Posterior vena cava (tissue), 2 donors: Measurements from ENCODE around the gene PLCB2. TPM values are rescaled to one million over a fixed set of nuclear protein-coding genes. Genes with fewer than 3 reads are reported as not detected.

Source experiments
- DNase-seq: peaks from one replicate; pipeline ENCODE4 v3.0.0-alpha.2; 2020; ENCODE audit warnings: low spot score
- intact Hi-C, 2 donors: fragments of 100-400 bp; cut with DNase I; formaldehyde crosslinking; loops; one replicate each; pipeline versions ENCODE4 v1.14.1 to v1.14.2; 2022 to 2023
- long read RNA-seq, 2 donors: library from polyadenylated mRNA; unstranded; transcript quantifications; one replicate each; pipeline ENCODE4 v2.0.0, GENCODE V29; 2020 to 2021
- total RNA-seq, 2 donors: library from RNA; stranded (reverse); fragmentation: NEBNext Ultra II Directional; extraction: Animal tissue kit (Norgen Biotek cat#: 25700); gene quantifications; one replicate each; pipeline ENCODE4 v1.2.1, GENCODE V29; 2021
- donor health status: DM: yes; HTN: yes; CAD: no.
- donor health status: DM: yes; HTN: yes; CAD: no.

PLCB2 gene
- 10 to 100 TPM; 20.8 to 29.0 TPM for total RNA-seq
- long read RNA-seq, donor 1, full-length matches to known transcripts = 2 of 6 reads
- long read RNA-seq, donor 1, partial matches to known transcripts = 3 of 6 reads
- long read RNA-seq, donor 1, other reads (novel, unspliced or antisense) = 1 of 6 reads
- long read RNA-seq, donor 2 = 0 reads

DNA sequence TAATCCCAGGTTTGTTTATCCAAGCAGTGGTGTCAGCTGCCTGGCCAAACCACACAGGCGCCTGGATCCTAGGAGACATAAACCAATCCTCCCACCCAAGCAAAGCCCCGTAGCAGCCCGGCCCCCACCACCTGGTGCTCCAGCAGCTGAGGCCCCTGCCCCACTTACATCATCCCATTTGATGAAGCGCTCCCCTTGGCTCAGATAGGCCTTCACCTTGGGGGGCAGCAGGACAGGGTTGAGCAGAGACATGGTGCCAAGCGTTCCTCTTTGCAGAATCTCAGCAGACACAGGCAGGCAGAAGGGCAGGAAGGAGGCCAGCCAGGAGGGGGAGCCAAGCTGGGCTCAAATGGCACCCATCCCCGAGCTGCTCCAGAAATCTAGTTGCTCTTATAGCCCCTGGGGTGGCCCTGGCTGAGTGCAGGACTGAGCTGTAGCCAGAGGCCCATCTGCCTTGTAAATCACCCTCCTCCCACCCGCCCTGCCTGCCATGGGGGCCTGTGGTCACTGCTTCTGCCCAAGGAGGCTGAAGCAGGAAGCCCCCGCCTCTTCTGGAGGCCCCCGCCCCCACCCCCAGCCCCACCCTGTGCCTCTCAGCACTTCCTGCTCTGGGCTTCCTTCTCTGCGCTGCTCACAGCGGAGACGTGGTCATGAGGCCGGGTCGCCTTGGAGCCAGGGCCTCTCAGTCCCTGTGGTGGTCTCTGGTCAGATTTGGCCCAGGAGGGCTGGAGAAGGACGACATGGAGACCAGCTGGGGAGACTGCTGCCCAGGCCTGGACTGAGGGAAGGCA, at the start of gene PLCB2:
PLCB2 (minus strand) TSS at position 515 of the 791 bp plus-strand sequence; CDS start at position 252, 263 bp downstream.
- intact Hi-C loops = no loop called here
- DNase-seq = peak; percentile 84

GRCh38 chr15:40357246-40357645, 49.5 kb upstream of the PLCB2 start:
- intact Hi-C loops = no loop called here
- no peak for DNase-seq

- DNase-seq = no peak
- intact Hi-C loops = no loop called here
Measured at GRCh38 chr15:40355976-40356585, 48.3 kb upstream of the PLCB2 start.

DNA sequence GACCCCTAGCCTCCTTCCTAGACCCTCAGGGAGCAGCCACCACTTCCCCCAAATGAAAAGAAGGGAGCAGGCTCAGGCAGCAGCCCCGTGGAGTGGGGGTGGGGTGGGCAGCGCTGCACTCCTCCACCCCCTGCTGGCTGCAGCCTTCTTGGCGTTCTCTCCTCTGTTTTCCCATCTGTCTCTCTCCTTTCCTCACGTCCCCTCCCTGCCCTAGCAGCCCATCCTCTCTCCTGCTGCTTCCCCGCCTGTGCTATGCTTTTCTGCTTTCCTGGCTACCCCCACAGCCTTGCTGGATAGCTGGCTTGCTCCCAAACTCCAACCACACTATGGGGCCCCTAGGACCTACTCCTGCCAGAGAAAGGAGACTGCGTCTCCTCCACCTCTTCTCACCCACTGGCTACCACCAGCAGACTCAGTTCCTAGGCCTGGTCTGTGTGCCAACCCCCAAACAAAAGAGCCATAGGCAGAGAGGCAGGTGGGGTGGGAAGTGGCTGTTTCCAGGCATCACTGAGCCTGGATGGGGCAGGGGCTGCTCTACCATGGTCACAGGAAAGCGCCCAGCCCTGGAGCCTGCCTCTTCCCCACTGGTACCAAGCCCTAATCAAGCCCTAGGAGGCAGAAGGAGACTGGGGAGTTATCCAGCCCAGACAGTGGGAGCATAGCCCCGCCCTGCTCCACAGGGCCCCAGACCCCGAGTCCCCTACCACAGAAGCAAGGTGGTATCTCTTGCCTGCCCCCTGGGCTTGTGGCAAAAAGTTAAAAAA, 46.9 kb upstream of the PLCB2 start:
- intact Hi-C loops = no loop called here
- DNase-seq = no peak

DNA sequence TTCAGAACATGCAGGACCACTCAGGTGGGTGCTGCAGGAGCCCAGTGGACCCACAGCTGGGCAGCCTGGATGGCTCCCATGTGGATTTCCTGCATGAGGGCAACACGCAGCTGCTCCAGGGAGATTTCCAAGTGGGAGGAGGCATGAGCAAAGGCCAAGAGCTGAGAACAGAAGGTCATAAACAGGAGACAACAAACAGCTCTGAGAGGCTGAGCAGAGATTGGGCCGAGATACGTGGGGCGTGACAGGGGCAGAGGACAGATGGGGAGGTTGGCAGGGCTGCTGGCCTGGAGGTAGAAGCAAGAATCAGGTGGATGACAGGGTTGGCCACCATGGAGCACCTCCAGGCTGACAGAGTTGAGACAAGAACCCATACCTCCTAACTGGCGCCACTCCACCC, 46.0 kb upstream of the PLCB2 start:
- DNase-seq = no peak
- intact Hi-C loops = no loop called here

DNA sequence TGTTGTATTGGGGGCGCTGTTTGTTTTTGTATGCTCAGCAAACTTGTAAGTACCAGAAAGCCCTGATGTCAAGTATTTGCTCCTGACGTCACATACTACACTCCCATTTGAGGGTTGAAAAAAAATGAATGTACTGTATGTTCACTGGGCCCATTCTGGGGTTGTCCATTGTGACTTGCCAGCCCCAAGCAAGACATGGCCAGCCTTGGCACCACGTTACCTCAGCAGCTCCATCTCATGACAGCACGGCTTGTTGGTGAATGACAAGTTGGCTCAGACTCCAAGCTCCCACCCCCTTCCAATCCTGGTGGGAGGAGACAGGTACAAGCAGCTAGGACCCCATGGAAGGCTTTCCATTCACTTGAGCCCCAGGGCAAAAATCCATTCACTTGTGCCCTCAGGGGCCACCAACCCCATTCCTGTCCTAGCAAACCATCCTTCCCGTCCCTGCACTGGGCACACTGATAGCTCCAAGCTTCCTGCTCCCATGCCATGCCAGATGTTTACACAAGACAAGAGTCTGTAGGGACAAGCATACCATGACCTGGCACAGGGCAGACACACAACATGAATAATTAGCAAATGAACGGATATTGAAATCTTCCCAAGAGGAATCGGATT, 44.7 kb upstream of the PLCB2 start:
- no peak for DNase-seq
- intact Hi-C loops = no loop called here

DNA sequence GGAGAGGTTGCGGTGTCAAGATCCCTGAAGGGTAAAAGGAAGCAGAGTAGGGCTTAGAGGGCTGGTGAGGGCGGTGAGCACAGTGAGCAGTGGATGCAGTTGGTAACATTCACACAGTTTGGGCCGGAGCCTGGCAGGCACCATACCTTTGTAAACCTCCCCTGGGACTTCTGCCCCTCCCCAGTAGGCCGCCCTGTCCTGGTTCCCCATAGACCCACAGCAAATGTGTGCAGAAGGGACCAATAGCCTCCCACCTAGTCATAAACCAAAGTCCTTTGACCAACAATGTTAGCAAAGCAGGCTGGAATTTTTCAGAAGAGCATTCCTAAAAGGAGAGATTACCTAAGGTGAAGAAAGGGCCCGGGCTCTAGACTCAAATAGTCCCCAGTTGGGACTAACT, 41.4 kb upstream of the PLCB2 start:
- intact Hi-C loops = loop anchor here in 1 of 2 donors (10.0 kb wide), 1 partner anchor 1144 kb away; no protein-coding TSS in a partner anchor
- DNase-seq = no peak

DNA sequence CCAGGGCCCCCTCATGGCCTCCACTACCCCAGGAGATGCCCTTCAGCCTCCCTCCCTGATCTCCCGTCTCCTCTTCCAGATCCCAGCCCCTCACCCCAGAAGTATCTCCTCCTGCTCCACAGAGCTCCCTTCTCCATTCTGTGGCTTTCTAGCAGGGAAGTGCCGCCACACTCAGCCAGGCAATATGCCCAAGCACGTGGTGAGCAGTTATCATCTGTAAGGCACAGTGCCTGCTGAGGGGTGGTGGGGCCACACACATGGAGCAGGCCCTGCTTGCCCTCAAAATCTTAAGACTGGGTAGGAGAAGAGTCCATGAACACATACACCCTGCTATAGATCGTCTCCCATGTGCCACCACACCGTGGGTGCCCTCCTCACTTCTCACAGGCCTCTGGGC, 40.7 kb upstream of the PLCB2 start:
- no peak for DNase-seq
- intact Hi-C loops = loop anchor here in 1 of 2 donors (10.0 kb wide), 1 partner anchor 1144 kb away; no protein-coding TSS in a partner anchor

DNA sequence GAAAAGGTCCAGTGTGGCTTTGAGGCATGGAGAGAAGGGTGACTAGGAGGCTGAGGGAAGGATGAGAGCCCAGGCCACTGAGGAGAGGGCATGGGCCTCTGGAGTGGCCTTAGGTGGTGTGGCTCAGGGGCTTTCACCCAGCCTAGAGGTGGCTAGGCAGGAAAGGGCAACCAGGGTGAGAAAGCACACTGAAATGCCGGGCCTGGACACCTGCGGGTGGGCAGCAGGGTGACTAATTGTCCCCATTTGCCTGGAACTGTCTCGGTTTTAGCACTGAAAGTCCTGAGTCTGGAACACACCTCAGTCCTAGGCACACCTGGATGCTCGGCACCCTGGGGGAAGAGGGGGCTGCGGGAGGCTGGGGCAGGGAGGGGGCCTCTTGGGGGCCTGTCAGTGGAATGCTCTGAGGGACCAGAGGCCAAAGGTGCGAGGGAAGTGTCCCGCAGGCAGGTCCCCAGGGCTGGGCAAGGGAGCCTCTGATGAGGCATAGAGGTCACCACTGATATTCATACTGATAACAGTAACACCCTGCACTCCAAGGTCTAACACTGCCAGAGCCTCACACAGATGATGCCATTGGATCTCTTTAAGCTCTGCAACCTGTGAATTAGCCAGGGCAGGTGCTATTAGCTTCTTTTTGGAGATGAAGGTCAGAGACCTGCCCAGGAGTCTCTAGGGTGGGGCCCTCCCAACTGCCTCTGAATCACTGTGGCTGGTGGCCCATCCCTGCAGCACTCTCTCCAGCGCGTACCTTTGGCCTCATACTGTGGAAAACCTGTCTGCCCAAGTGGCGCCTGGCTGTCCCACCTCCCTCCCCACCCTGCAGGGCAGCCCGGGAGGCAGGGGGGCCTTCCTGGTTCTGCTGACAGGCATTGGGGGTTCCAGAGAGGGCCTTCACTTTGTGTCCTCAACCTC, 40.1 kb upstream of the PLCB2 start:
- intact Hi-C loops = loop anchor here in 1 of 2 donors (10.0 kb wide), 1 partner anchor 1143 kb away; no protein-coding TSS in a partner anchor
- no peak for DNase-seq

GRCh38 chr15:40346579-40347558, 39.1 kb upstream of the PLCB2 start:
- intact Hi-C loops = loop anchor here in 1 of 2 donors (10.0 kb wide), 1 partner anchor 1142 kb away; no protein-coding TSS in a partner anchor
- DNase-seq = no peak

- DNase-seq = no peak
Measured at GRCh38 chr15:40345867-40346578, 38.3 kb upstream of the PLCB2 start.

GRCh38 chr15:40345225-40345866, 37.6 kb upstream of the PLCB2 start:
- intact Hi-C loops = loop anchor here in 1 of 2 donors (10.0 kb wide), 1 partner anchor 1141 kb away; no protein-coding TSS in a partner anchor
- no peak for DNase-seq

More at GRCh38 chr15:40345867-40346578, 38.3 kb upstream of the PLCB2 start:
- intact Hi-C loops = loop anchor here in 1 of 2 donors (10.0 kb wide), 1 partner anchor 1141 kb away; no protein-coding TSS in a partner anchor

GRCh38 chr15:40344631-40345120, 36.9 kb upstream of the PLCB2 start:
- peak; percentile 84 for DNase-seq
- intact Hi-C loops = loop anchor here in 1 of 2 donors (10.0 kb wide), 1 partner anchor 1140 kb away; no protein-coding TSS in a partner anchor

DNA sequence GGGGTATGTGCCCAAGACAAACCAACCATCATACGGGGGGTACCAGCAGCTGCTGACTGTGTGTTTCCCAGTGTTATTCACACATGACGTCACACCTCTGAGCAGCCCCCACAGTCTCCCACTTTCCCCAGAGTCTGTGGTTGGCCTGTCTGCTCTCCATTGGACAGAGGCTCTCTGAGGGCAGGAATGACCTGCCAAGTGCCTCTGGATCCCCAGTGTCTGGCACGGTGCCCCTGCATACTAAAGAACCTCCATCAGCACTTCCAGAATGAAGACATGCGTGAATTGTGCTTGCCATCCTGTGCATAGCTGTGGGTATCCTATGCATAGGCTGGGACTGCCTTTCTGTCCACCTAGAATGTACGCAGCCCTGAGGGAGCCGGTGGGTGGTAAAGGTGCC, 36.5 kb upstream of the PLCB2 start:
- intact Hi-C loops = loop anchor here in 1 of 2 donors (10.0 kb wide), 1 partner anchor 1139 kb away; no protein-coding TSS in a partner anchor
- no peak for DNase-seq

- peak; percentile 78 for DNase-seq
- intact Hi-C loops = loop anchor here in 1 of 2 donors (10.0 kb wide), 1 partner anchor 1139 kb away; no protein-coding TSS in a partner anchor
Measured at GRCh38 chr15:40343512-40343911, 35.8 kb upstream of the PLCB2 start.
